SK-N-SH treated with all-trans-retinoic acid at 6 μM for 48 hours (cell line): ENCODE measurements around the gene HPCAL1.

Experiments used
- ATAC-seq: fragments of 200-7000 bp; cut with Tn5 transposase; 3 replicates; pipeline ENCODE4 v1.9.1; 2020; ENCODE audit warnings: mild to moderate bottlenecking, moderate library complexity
- BACH2 ChIP-seq: fragments of 250-450 bp; sonication (Bioruptor Pico); IDR thresholded peaks from 2 replicates; pipeline ENCODE4 v1.9.0; 2021; ENCODE audit warnings: mild to moderate bottlenecking, borderline replicate concordance
- CSDC2 ChIP-seq: fragments of 250-450 bp; sonication (Bioruptor Pico); IDR thresholded peaks from 2 replicates; pipeline ENCODE4 v1.5.0; 2020; ENCODE audit warnings: mild to moderate bottlenecking, moderate library complexity
- CSRNP3 ChIP-seq: fragments of 250-450 bp; sonication (Bioruptor Pico); IDR thresholded peaks from 2 replicates; pipeline ENCODE4 v1.5.1; 2021; ENCODE audit warnings: mild to moderate bottlenecking, moderate library complexity
- ESRRG ChIP-seq: fragments of 250-450 bp; sonication (Bioruptor Pico); IDR thresholded peaks from 2 replicates; pipeline ENCODE4 v1.6.1; 2021; ENCODE audit warnings: mild to moderate bottlenecking
- ISL1 ChIP-seq: fragments of 250-450 bp; sonication (Bioruptor Pico); IDR thresholded peaks from 2 replicates; pipeline ENCODE4 v2.1.2; 2022; ENCODE audit warnings: mild to moderate bottlenecking, moderate library complexity
- OSR1 ChIP-seq: fragments of 250-450 bp; sonication (Bioruptor Pico); IDR thresholded peaks from 2 replicates; pipeline ENCODE4 v1.8.0; 2022; ENCODE audit warnings: moderate library complexity, mild to moderate bottlenecking, inconsistent platforms
- PATZ1 ChIP-seq: fragments of 250-450 bp; sonication (Bioruptor Pico); IDR thresholded peaks from 2 replicates; pipeline ENCODE4 v1.8.0; 2020; ENCODE audit warnings: mild to moderate bottlenecking, moderate library complexity, borderline replicate concordance
- POU6F1 ChIP-seq: fragments of 250-450 bp; sonication (Bioruptor Pico); IDR thresholded peaks from 2 replicates; pipeline ENCODE4 v1.8.0; 2021; ENCODE audit warnings: low read depth, mild to moderate bottlenecking, moderate library complexity, borderline replicate concordance
- RARB ChIP-seq: fragments of 250-450 bp; sonication (Bioruptor Pico); IDR thresholded peaks from 2 replicates; pipeline ENCODE4 v1.8.0; 2021; ENCODE audit warnings: mild to moderate bottlenecking, moderate library complexity
- SNAI2 ChIP-seq: fragments of 250-450 bp; sonication (Bioruptor Pico); IDR thresholded peaks from 2 replicates; pipeline ENCODE4 v1.5.0; 2020; ENCODE audit warnings: mild to moderate bottlenecking, moderate library complexity
- TCF4 ChIP-seq: fragments of 250-450 bp; sonication (Bioruptor Pico); IDR thresholded peaks from 2 replicates; pipeline ENCODE4 v1.8.0; 2021; ENCODE audit warnings: mild to moderate bottlenecking, moderate library complexity, borderline replicate concordance
- TSHZ2 ChIP-seq: fragments of 250-450 bp; sonication (Bioruptor Pico); IDR thresholded peaks from 2 replicates; pipeline ENCODE4 v1.5.0; 2020; ENCODE audit warnings: mild to moderate bottlenecking, moderate library complexity
- ZC3H10 ChIP-seq: fragments of 250-450 bp; sonication (Bioruptor Pico); IDR thresholded peaks from 2 replicates; pipeline ENCODE4 v1.5.1; 2021; ENCODE audit warnings: mild to moderate bottlenecking, moderate library complexity
- ZFP3 ChIP-seq: fragments of 250-450 bp; sonication (Bioruptor Pico); IDR thresholded peaks from 2 replicates; pipeline ENCODE4 v1.5.0; 2020; ENCODE audit warnings: mild to moderate bottlenecking, moderate library complexity
- ZFP30 ChIP-seq: fragments of 450-650 bp; formaldehyde crosslinking; IDR thresholded peaks from 2 replicates; pipeline ENCODE4 v1.5.0; 2022; ENCODE audit warnings: mild to moderate bottlenecking, moderate library complexity
- ZNF565 ChIP-seq: fragments of 450-650 bp; formaldehyde crosslinking; conservative IDR thresholded peaks from 2 replicates; pipeline ENCODE4 v1.5.0; 2020; ENCODE audit warnings: low read depth, mild to moderate bottlenecking, moderate library complexity
- ZNF70 ChIP-seq: fragments of 450-650 bp; formaldehyde crosslinking; IDR thresholded peaks from 2 replicates; pipeline ENCODE4 v1.5.0; 2020; ENCODE audit warnings: mild to moderate bottlenecking, moderate library complexity
- ZNF8 ChIP-seq: fragments of 450-650 bp; formaldehyde crosslinking; IDR thresholded peaks from 2 replicates; pipeline ENCODE4 v1.5.0; 2020; ENCODE audit warnings: mild to moderate bottlenecking, moderate library complexity

Gene HPCAL1

GRCh38 chr2:10360460-10360849 is 57.8 kb downstream of the HPCAL1 start:
- TF ChIP-seq ZNF8 (CRISPR knock-in tag), result no peak
- TF ChIP-seq OSR1, result no peak
- TF ChIP-seq ZC3H10 (CRISPR knock-in tag), result no peak
- TF ChIP-seq CSRNP3 (CRISPR knock-in tag), result no peak
- TF ChIP-seq ZNF70, result no peak
- no peak for TF ChIP-seq ESRRG
- TF ChIP-seq BACH2, result no peak
- TF ChIP-seq RARB (CRISPR knock-in tag), result no peak
- no peak for TF ChIP-seq TCF4
- no peak for TF ChIP-seq TSHZ2 (CRISPR knock-in tag)
- TF ChIP-seq ZFP30 (CRISPR knock-in tag), result no peak
- no peak for TF ChIP-seq ZNF565 (CRISPR knock-in tag)
- no peak for ATAC-seq

- 0 out of 2 replicates have a peak, but pooled peaks have one; percentile 31 for TF ChIP-seq PATZ1 (CRISPR knock-in tag)
- TF ChIP-seq CSRNP3 (CRISPR knock-in tag), result 0 out of 2 replicates have a peak, but pooled peaks have one; percentile 34
- TF ChIP-seq POU6F1 (CRISPR knock-in tag), result no peak; the same call in 1 of the 2 replicates
- no peak for TF ChIP-seq ZNF70
- peak; percentile 61; the same call in 1 of the 2 replicates for TF ChIP-seq ZFP3 (CRISPR knock-in tag)
- TF ChIP-seq TCF4, result peak; percentile 74
- no peak for TF ChIP-seq OSR1
- TF ChIP-seq SNAI2 (CRISPR knock-in tag), result 0 out of 2 replicates have a peak, but pooled peaks have one; percentile 12
- peak; percentile 90 for TF ChIP-seq ISL1 (CRISPR knock-in tag)
- TF ChIP-seq CSDC2, result 0 out of 2 replicates have a peak, but pooled peaks have one; percentile 46
- TF ChIP-seq ESRRG, result peak; percentile 65; the same call in 1 of the 2 replicates
- TF ChIP-seq TSHZ2 (CRISPR knock-in tag), result peak; percentile 95; the same call in 1 of the 2 replicates
- TF ChIP-seq, all 23 proteins: peak for 9
- ATAC-seq, result peak; percentile 63
Measured at GRCh38 chr2:10360850-10361588, 58.3 kb downstream of the HPCAL1 start.
